Measurements from ENCODE around the gene VSIG4. TPM values are rescaled to one million over a fixed set of nuclear protein-coding genes. Genes with fewer than 3 reads are reported as not detected.

VSIG4 gene
- total and polyA plus RNA-seq, 2 of the 13 experiments (the other 11 are each of a cell fraction or from before 2014, with no cell fraction given) = not detected

DNA sequence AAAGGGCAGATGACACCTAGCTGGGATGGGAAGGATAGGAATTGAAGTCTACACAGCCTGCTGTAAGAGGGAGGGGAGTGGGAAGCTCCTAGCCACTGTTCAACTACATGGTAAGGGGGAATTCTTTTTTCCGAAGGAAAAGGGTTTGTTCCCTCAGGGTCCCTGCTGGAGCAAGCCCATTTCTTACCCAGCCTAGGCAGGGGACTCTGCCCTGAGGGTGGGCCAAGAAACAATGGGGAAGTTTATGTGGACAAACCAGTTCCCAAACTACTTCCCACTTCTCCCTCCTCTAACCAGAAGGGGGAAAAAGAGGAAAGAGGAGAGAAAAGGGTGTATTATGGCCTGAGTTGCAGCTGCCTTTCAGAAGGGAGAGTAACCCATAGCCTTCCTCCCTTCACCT is 13.5 kb upstream of the VSIG4 start:
- Histone ChIP-seq H3K79me2 (ENCODE audit: insufficient read depth, low read length) (no peaks in the 10 kb centered on the region), H3K9ac (ENCODE audit: insufficient read depth, low read depth, low read length) (no peak overlapping the region), H3K27me3 (ENCODE audit: control insufficient read depth in 1 of 2, insufficient read depth in 2 of 2, low read length in 2 of 2) (no peaks in the 10 kb centered on the region), H4K20me1 (ENCODE audit: insufficient read depth, low read length) (no peaks in the 10 kb centered on the region), H3K4me3 (replicated peaks in 1 of 3; ENCODE audit: insufficient read depth in 1 of 3, low read depth in 2 of 3, low read length in 3 of 3) (no peak overlapping the region), H3K4me2 (ENCODE audit: low read depth, low read length) (no peak overlapping the region), H2AFZ (ENCODE audit: low read length) (no peak overlapping the region), H3K9me3 (ENCODE audit: low read length) (no peaks in the 10 kb centered on the region), H3K36me3 (replicated peaks in 1 of 2; ENCODE audit: control insufficient read depth in 1 of 2, insufficient read depth in 2 of 2, low read length in 2 of 2) (no peaks in the 10 kb centered on the region), H3K27ac (ENCODE audit: extremely low read length, insufficient read depth, low read length) (no peak overlapping the region), H3K4me1 (ENCODE audit: insufficient read depth, low read length) (no peaks in the 10 kb centered on the region)
- BruUV-seq (replicated peaks) = no TSS peak
- ChIA-PET CTCF (ENCODE audit: low intra/inter-chr PET ratio, low total read pairs) (no interaction called here), POLR2A (no interaction called here)
- intact Hi-C loops (cut with micrococcal nuclease; ENCODE audit: unreplicated experiment) (no loop called here), in situ Hi-C loops (cut with HindIII; ENCODE audit: extremely low pct_ligation_motif_present, low pct_unique_long_range_greater_than_20kb) (no loop called here)
- DNase-seq (ENCODE audit: low spot score) = no peak
- WGBS (ENCODE audit: low lambda C conversion rate) = 0% methylated on average over 1 of the region's 1 CpG
- no peak for ATAC-seq
- TF ChIP-seq, protein P1, sequence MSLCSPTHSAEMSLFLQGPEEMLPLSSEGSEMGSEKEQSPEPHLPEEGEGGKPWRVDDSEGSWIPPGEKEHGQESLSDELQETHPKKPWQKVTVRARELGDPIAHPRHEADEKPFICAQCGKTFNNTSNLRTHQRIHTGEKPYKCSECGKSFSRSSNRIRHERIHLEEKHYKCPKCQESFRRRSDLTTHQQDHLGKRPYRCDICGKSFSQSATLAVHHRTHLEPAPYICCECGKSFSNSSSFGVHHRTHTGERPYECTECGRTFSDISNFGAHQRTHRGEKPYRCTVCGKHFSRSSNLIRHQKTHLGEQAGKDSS (CRISPR knock-in tag; IDR thresholded peaks at IDR 0.05; ENCODE audit: borderline replicate concordance, low read depth) = no peak
- no peak for TF ChIP-seq ZMYM4 (CRISPR knock-in tag; IDR thresholded peaks at IDR 0.05)
- TF ChIP-seq ZBTB21 (CRISPR knock-in tag; IDR thresholded peaks at IDR 0.05) = no peak
- no peak for TF ChIP-seq MED13 (CRISPR knock-in tag; IDR thresholded peaks at IDR 0.05)
- TF ChIP-seq, protein P2, sequence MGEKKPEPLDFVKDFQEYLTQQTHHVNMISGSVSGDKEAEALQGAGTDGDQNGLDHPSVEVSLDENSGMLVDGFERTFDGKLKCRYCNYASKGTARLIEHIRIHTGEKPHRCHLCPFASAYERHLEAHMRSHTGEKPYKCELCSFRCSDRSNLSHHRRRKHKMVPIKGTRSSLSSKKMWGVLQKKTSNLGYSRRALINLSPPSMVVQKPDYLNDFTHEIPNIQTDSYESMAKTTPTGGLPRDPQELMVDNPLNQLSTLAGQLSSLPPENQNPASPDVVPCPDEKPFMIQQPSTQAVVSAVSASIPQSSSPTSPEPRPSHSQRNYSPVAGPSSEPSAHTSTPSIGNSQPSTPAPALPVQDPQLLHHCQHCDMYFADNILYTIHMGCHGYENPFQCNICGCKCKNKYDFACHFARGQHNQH (CRISPR knock-in tag; IDR thresholded peaks at IDR 0.05) = no peak
- TF ChIP-seq BRCA1 (CRISPR knock-in tag; IDR thresholded peaks at IDR 0.05) = no peak
- TF ChIP-seq SOX13 (IDR thresholded peaks at IDR 0.05) = no peak
- TF ChIP-seq SOX13 (CRISPR knock-in tag; conservative IDR thresholded peaks at IDR 0.05 in 1 of 2, IDR thresholded peaks at IDR 0.05 in 1 of 2) = no peak
- TF ChIP-seq MXD1 (CRISPR knock-in tag; IDR thresholded peaks at IDR 0.05) = no peak
- no peak for TF ChIP-seq NCOA2 (CRISPR knock-in tag; IDR thresholded peaks at IDR 0.05)
- TF ChIP-seq GZF1 (CRISPR knock-in tag; IDR thresholded peaks at IDR 0.05) = no peak
- TF ChIP-seq RBAK (CRISPR knock-in tag; IDR thresholded peaks at IDR 0.05) = no peak
- no peak for TF ChIP-seq FOXC1 (CRISPR knock-in tag; IDR thresholded peaks at IDR 0.05; ENCODE audit: borderline replicate concordance)
- TF ChIP-seq ADNP (CRISPR knock-in tag; IDR thresholded peaks at IDR 0.05) = no peak
- no peak for TF ChIP-seq ZNF567 (CRISPR knock-in tag; IDR thresholded peaks at IDR 0.05; ENCODE audit: borderline replicate concordance)
- FAIRE-seq = no peak

All from HepG2 (cell line).